Measurements from ENCODE around the gene CLCA4.
A peak's percentile ranks its signal among the peaks of the same experiment; 100 is the strongest.
"Not testable (repeated sequence)": the region's sequence is repeated elsewhere in the genome, so short reads cannot be mapped to it uniquely, and the experiment has no call there.

CLCA4 gene, protein sequence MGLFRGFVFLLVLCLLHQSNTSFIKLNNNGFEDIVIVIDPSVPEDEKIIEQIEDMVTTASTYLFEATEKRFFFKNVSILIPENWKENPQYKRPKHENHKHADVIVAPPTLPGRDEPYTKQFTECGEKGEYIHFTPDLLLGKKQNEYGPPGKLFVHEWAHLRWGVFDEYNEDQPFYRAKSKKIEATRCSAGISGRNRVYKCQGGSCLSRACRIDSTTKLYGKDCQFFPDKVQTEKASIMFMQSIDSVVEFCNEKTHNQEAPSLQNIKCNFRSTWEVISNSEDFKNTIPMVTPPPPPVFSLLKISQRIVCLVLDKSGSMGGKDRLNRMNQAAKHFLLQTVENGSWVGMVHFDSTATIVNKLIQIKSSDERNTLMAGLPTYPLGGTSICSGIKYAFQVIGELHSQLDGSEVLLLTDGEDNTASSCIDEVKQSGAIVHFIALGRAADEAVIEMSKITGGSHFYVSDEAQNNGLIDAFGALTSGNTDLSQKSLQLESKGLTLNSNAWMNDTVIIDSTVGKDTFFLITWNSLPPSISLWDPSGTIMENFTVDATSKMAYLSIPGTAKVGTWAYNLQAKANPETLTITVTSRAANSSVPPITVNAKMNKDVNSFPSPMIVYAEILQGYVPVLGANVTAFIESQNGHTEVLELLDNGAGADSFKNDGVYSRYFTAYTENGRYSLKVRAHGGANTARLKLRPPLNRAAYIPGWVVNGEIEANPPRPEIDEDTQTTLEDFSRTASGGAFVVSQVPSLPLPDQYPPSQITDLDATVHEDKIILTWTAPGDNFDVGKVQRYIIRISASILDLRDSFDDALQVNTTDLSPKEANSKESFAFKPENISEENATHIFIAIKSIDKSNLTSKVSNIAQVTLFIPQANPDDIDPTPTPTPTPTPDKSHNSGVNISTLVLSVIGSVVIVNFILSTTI

GRCh38 chr1:86546787-86547221, at the start of gene CLCA4:
TSS of gene CLCA4 (plus strand) at chr1:86547078. CDS start at chr1:86547120, 42 bp downstream.
- Histone ChIP-seq H3K9ac (ENCODE audit: low read depth, low read length) (no peak within 1 kb of the TSS), H3K36me3 (ENCODE audit: control insufficient read depth, insufficient read depth, low read length) (no peaks in the 10 kb centered on the region), H3K27me3 (ENCODE audit: control insufficient read depth, insufficient read depth, low read length) (no peaks in the 10 kb centered on the region), H3K27ac (ENCODE audit: low read depth, low read length) (no peak within 1 kb of the TSS), H3K4me3 (ENCODE audit: low read depth, low read length) (no peak within 1 kb of the TSS), H3K4me1 (ENCODE audit: control insufficient read depth, insufficient read depth, low read length) (peaks cover 10% of the 10 kb centered on the region), H3K9me3 (ENCODE audit: control insufficient read depth, insufficient read depth, low read length) (no peaks in the 10 kb centered on the region)

DNA sequence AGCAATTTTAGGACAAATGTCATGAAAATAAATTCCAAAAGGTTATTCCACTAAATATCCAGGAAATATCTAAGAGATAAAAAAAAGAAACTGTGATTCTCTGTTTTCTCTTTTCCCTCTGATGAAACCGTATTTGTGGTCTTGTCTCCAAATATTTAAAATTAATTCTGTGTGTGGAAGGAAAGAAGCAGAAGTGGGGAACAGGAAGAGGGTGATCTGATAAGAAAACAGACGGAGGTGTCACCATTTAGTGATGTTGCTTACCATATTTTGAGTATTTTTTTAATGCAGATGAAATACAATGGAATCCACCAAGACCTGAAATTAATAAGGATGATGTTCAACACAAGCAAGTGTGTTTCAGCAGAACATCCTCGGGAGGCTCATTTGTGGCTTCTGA, 48.6 kb upstream of the CLCA4 start:
- H3K4me1 ChIP-seq (ENCODE audit: control insufficient read depth, insufficient read depth, low read length): peaks cover 15% of the 10 kb centered on the region
- H3K4me3 ChIP-seq (ENCODE audit: low read depth, low read length): no peak overlapping the region
- no peak overlapping the region for H3K9ac ChIP-seq (ENCODE audit: low read depth, low read length)
- peaks cover 12% of the 10 kb centered on the region; the same call in 1 of the 2 replicates for H3K9me3 ChIP-seq (ENCODE audit: control insufficient read depth, insufficient read depth, low read length)
- H3K27ac ChIP-seq (ENCODE audit: low read depth, low read length): no peak overlapping the region
- no peaks in the 10 kb centered on the region for H3K27me3 ChIP-seq (ENCODE audit: control insufficient read depth, insufficient read depth, low read length)
- no peaks in the 10 kb centered on the region for H3K36me3 ChIP-seq (ENCODE audit: control insufficient read depth, insufficient read depth, low read length)

GRCh38 chr1:86499987-86500593, 46.8 kb upstream of the CLCA4 start:
- no peak overlapping the region for H3K27ac ChIP-seq (ENCODE audit: low read depth, low read length)
- no peaks in the 10 kb centered on the region for H3K27me3 ChIP-seq (ENCODE audit: control insufficient read depth, insufficient read depth, low read length)
- H3K9me3 ChIP-seq (ENCODE audit: control insufficient read depth, insufficient read depth, low read length): peaks cover 12% of the 10 kb centered on the region; the same call in 1 of the 2 replicates
- no peak overlapping the region for H3K4me3 ChIP-seq (ENCODE audit: low read depth, low read length)
- H3K9ac ChIP-seq (ENCODE audit: low read depth, low read length): no peak overlapping the region
- H3K4me1 ChIP-seq (ENCODE audit: control insufficient read depth, insufficient read depth, low read length): peaks cover 33% of the 10 kb centered on the region
- H3K36me3 ChIP-seq (ENCODE audit: control insufficient read depth, insufficient read depth, low read length): no peaks in the 10 kb centered on the region

GRCh38 chr1:86500714-86501113, 46.2 kb upstream of the CLCA4 start:
- Histone ChIP-seq H3K27ac (ENCODE audit: low read depth, low read length) (no peak overlapping the region), H3K4me1 (ENCODE audit: control insufficient read depth, insufficient read depth, low read length) (peaks cover 38% of the 10 kb centered on the region), H3K9me3 (ENCODE audit: control insufficient read depth, insufficient read depth, low read length) (peaks cover 12% of the 10 kb centered on the region; the same call in 1 of the 2 replicates), H3K27me3 (ENCODE audit: control insufficient read depth, insufficient read depth, low read length) (no peaks in the 10 kb centered on the region), H3K36me3 (ENCODE audit: control insufficient read depth, insufficient read depth, low read length) (no peaks in the 10 kb centered on the region), H3K4me3 (ENCODE audit: low read depth, low read length) (no peak overlapping the region), H3K9ac (ENCODE audit: low read depth, low read length) (no peak overlapping the region)

- peak overlapping the region; percentile 78 for H3K9ac ChIP-seq (ENCODE audit: low read depth, low read length)
- peaks cover 12% of the 10 kb centered on the region; the same call in 1 of the 2 replicates for H3K9me3 ChIP-seq (ENCODE audit: control insufficient read depth, insufficient read depth, low read length)
These were observed 44.7 kb upstream of the CLCA4 start for GRCh38 chr1:86502125-86502646.

GRCh38 chr1:86502721-86503405, 44.0 kb upstream of the CLCA4 start:
- Histone ChIP-seq H3K27me3 (ENCODE audit: control insufficient read depth, insufficient read depth, low read length) (no peaks in the 10 kb centered on the region), H3K4me3 (ENCODE audit: low read depth, low read length) (peak overlapping the region; percentile 64), H3K27ac (ENCODE audit: low read depth, low read length) (peak overlapping the region; percentile 98), H3K9ac (ENCODE audit: low read depth, low read length) (peak overlapping the region; percentile 78), H3K36me3 (ENCODE audit: control insufficient read depth, insufficient read depth, low read length) (no peaks in the 10 kb centered on the region), H3K4me1 (ENCODE audit: control insufficient read depth, insufficient read depth, low read length) (peaks cover 43% of the 10 kb centered on the region), H3K9me3 (ENCODE audit: control insufficient read depth, insufficient read depth, low read length) (peaks cover 12% of the 10 kb centered on the region; the same call in 1 of the 2 replicates)

More at GRCh38 chr1:86502125-86502646, 44.7 kb upstream of the CLCA4 start:
- peak overlapping the region; percentile 64 for H3K4me3 ChIP-seq (ENCODE audit: low read depth, low read length)
- H3K36me3 ChIP-seq (ENCODE audit: control insufficient read depth, insufficient read depth, low read length); H3K27me3 ChIP-seq (ENCODE audit: control insufficient read depth, insufficient read depth, low read length): not testable (repeated sequence)
- peaks cover 38% of the 10 kb centered on the region for H3K4me1 ChIP-seq (ENCODE audit: control insufficient read depth, insufficient read depth, low read length)
- peak overlapping the region; percentile 88 for H3K27ac ChIP-seq (ENCODE audit: low read depth, low read length)

DNA sequence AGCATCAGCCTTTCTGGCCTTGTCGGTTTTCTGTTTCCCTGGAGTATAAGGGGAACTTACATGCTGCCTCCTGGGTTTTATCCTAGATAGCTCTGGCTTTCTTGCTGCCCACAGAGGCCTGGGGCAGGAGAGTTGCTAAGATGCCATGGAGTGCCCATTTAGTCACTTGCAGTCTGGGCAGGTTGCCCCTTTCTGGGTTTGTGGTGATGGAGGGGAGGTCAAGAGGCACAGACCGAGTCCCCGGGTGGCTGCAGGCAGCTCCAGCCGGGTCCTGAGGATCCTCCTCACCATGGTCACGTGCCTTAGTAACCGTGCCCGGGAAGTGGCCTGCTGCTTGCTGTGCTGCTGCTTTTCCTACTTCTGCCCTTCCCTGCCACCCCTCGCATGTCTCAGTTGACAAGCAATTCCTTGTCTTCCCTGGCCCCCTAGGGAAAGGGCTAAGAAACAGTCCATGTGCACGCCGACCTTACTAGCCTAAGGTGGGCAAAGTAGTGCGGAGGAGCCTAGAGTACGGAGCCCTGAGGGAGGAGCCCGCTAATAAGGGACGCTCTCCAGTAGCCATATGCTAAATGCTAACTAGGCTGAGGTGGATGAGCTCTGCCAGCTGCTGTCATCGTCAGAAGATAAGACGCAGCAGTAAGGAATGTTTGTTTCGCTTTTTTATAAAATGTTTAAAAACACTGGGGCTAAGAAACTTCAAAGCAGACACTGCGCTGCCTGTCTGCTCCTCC, 43.3 kb upstream of the CLCA4 start:
- peak overlapping the region; percentile 64 for H3K4me3 ChIP-seq (ENCODE audit: low read depth, low read length)
- H3K9me3 ChIP-seq (ENCODE audit: control insufficient read depth, insufficient read depth, low read length): peaks cover 12% of the 10 kb centered on the region; the same call in 1 of the 2 replicates
- no peaks in the 10 kb centered on the region for H3K27me3 ChIP-seq (ENCODE audit: control insufficient read depth, insufficient read depth, low read length)
- peak overlapping the region; percentile 77 for H3K9ac ChIP-seq (ENCODE audit: low read depth, low read length)
- no peaks in the 10 kb centered on the region for H3K36me3 ChIP-seq (ENCODE audit: control insufficient read depth, insufficient read depth, low read length)
- H3K4me1 ChIP-seq (ENCODE audit: control insufficient read depth, insufficient read depth, low read length): peaks cover 43% of the 10 kb centered on the region
- peak overlapping the region; percentile 98 for H3K27ac ChIP-seq (ENCODE audit: low read depth, low read length)

- Histone ChIP-seq H3K27ac (ENCODE audit: low read depth, low read length) (no peak overlapping the region), H3K9me3 (ENCODE audit: control insufficient read depth, insufficient read depth, low read length) (peaks cover 12% of the 10 kb centered on the region; the same call in 1 of the 2 replicates), H3K9ac (ENCODE audit: low read depth, low read length) (peak overlapping the region; percentile 77; the same call in 1 of the 2 replicates), H3K4me3 (ENCODE audit: low read depth, low read length) (no peak overlapping the region), H3K4me1 (ENCODE audit: control insufficient read depth, insufficient read depth, low read length) (peaks cover 43% of the 10 kb centered on the region), H3K36me3 (ENCODE audit: control insufficient read depth, insufficient read depth, low read length) (no peaks in the 10 kb centered on the region), H3K27me3 (ENCODE audit: control insufficient read depth, insufficient read depth, low read length) (no peaks in the 10 kb centered on the region)
These were observed 42.8 kb upstream of the CLCA4 start for GRCh38 chr1:86504137-86504479.

- Histone ChIP-seq H3K27ac (ENCODE audit: low read depth, low read length) (no peak overlapping the region), H3K9me3 (ENCODE audit: control insufficient read depth, insufficient read depth, low read length) (peaks cover 6% of the 10 kb centered on the region; the same call in 1 of the 2 replicates), H3K36me3 (ENCODE audit: control insufficient read depth, insufficient read depth, low read length) (no peaks in the 10 kb centered on the region), H3K9ac (ENCODE audit: low read depth, low read length) (no peak overlapping the region), H3K4me1 (ENCODE audit: control insufficient read depth, insufficient read depth, low read length) (peaks cover 43% of the 10 kb centered on the region), H3K4me3 (ENCODE audit: low read depth, low read length) (no peak overlapping the region), H3K27me3 (ENCODE audit: control insufficient read depth, insufficient read depth, low read length) (no peaks in the 10 kb centered on the region)
These were observed 41.8 kb upstream of the CLCA4 start for GRCh38 chr1:86504895-86505563.

All from HUES48 (cell line).